ENCODE results near the gene CALML5. TPM values are rescaled to one million over a fixed set of nuclear protein-coding genes. Genes with fewer than 3 reads are reported as not detected.

The CALML5 gene, protein sequence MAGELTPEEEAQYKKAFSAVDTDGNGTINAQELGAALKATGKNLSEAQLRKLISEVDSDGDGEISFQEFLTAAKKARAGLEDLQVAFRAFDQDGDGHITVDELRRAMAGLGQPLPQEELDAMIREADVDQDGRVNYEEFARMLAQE
- total RNA-seq: not detected

DNA sequence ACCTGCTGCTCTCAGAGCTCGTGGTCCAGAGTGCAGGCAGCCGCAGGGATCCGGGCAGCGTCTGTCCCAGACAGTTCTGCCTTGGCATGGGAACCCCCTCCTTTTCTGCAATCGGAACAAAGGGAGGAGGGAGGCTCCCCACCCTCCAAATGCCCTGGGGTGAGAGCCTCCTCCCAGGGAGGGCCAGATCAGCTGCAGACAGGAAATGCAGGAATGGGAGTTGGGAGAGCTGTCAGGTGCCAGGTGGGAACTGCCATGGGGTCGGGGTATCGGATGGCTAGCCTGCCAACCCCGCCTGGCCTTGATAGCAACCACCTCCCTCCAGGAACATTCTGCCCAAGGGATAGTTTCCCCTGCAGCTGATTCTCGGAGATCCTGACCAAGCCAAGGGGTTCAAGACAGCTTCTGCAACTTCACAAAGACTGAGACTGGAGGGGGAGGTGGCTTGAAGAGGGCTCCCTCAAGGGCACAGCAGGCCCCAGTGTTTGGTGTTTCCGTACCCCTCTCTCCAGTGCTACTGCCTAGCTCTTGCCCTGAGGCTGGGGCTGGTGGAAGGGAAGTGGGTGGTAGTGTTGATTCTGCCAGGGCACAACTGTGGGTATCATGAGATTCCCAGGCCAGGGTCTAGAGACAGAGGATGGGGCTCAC, at the start of gene CALML5:
Gene CALML5, minus strand, starts transcription at position 78 of the 648 bp plus-strand sequence. CDS start 132 bp downstream, outside the sequence.

GRCh38 chr10:5524641-5525560, 25.5 kb upstream of the CALML5 start, which contains the start of gene CALML3:
CALML3 (plus strand) TSS chr10:5524961; CDS start chr10:5525086, 125 bp downstream.

Other genes starting within 250 kb of the CALML5 start
- gene UCN3, start 134.6 kb downstream of the CALML5 start, total RNA-seq: not detected
- not detected for gene TUBAL3, start 94.7 kb downstream of the CALML5 start, total RNA-seq
- gene NET1, start 87.0 kb downstream of the CALML5 start, total RNA-seq: 10 to 100 TPM; 39.2 to 45.7 TPM
- not detected for gene CALML3, start 25.4 kb upstream of the CALML5 start, total RNA-seq
- gene ASB13, start 167.0 kb upstream of the CALML5 start, total RNA-seq: 1 to 10 TPM; 6.9 to 9.0 TPM
- 10 to 100 TPM; 43.9 to 49.8 TPM for gene TASOR2, start 185.3 kb upstream of the CALML5 start, total RNA-seq